ENCODE results near the gene WNT10A. TPM values are rescaled to one million over a fixed set of nuclear protein-coding genes. Genes with fewer than 3 reads are reported as not detected.
A peak's percentile ranks its signal among the peaks of the same experiment; 100 is the strongest.

The WNT10A gene
- total RNA-seq, 6 donors from 2014 or later, result 0.15 to 1.0 (median 0.55) TPM; not detected in 2

DNA sequence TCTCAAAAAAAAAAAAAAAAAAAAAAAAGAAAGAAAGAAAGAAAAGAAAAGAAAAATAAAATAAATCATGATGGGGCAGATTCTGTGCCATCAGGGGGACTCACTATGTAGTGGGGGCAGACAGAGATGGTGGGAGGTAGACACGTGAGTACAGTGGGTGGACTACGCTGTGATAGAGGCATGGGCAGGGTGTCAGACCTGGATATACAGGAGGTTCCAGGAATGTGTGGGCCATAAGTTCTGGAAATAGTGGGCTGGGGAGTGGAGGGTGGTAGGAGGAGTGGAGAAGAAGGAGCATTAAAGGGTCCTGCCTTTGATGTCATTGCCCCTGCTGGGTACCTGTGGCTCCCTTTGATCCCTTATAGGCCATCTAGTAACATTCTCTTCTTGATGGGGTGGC lies 29.9 kb upstream of the WNT10A start:
- no peak for DNase-seq
- peaks cover 0 to 5% (median 0%) of the 10 kb centered on the region in 4 donors for H3K27me3 ChIP-seq
- no peak for TF ChIP-seq POLR2AphosphoS5 (IDR thresholded peaks at IDR 0.05)
- TF ChIP-seq, protein P1, sequence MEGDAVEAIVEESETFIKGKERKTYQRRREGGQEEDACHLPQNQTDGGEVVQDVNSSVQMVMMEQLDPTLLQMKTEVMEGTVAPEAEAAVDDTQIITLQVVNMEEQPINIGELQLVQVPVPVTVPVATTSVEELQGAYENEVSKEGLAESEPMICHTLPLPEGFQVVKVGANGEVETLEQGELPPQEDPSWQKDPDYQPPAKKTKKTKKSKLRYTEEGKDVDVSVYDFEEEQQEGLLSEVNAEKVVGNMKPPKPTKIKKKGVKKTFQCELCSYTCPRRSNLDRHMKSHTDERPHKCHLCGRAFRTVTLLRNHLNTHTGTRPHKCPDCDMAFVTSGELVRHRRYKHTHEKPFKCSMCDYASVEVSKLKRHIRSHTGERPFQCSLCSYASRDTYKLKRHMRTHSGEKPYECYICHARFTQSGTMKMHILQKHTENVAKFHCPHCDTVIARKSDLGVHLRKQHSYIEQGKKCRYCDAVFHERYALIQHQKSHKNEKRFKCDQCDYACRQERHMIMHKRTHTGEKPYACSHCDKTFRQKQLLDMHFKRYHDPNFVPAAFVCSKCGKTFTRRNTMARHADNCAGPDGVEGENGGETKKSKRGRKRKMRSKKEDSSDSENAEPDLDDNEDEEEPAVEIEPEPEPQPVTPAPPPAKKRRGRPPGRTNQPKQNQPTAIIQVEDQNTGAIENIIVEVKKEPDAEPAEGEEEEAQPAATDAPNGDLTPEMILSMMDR (IDR thresholded peaks at IDR 0.05), result no peak
- no peak for TF ChIP-seq EP300 (IDR thresholded peaks at IDR 0.05)
- TF ChIP-seq POLR2A (IDR thresholded peaks at IDR 0.05), result no peak
- ATAC-seq (ENCODE audit: low FRiP score in 2 of 2), result no peak
- H3K27ac ChIP-seq, result no peak overlapping the region
- 79 to 84% methylated on average over 2 of the region's 2 CpGs for WGBS, 2 donors
- H3K4me1 ChIP-seq, result peaks cover 0 to 7% (median 2%) of the 10 kb centered on the region in 4 donors
- no peak overlapping the region for H3K4me3 ChIP-seq
- H3K36me3 ChIP-seq, result no peaks in the 10 kb centered on the region
- no peaks in the 10 kb centered on the region for H3K9me3 ChIP-seq

DNA sequence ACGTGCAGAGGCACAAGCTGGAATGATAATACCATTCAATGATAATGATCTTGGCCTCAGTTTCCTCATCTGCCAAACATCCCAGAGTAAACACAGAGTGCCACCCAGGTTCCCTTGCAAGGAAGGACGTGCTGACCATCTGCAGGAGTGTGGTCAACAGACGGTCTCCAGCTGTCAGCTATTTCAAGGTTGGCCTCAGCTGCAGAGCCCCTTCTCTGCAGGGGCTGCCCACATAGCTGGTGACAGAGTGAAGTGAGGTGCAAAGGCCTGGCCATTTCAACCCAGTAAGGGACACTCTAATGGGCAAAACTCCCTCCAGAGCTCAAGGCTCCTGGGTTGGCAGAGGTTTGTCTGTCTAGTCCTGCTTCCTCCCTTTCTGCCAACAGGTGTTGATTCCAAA lies 29.4 kb upstream of the WNT10A start:
- DNase-seq (no peak), ATAC-seq (ENCODE audit: low FRiP score in 2 of 2) (no peak)
- Histone ChIP-seq H3K4me3 (no peak overlapping the region), H3K27ac (no peak overlapping the region), H3K9me3 (no peaks in the 10 kb centered on the region), H3K27me3 (peaks cover 0 to 5% (median 0%) of the 10 kb centered on the region in 4 donors), H3K4me1 (peaks cover 0 to 7% (median 2%) of the 10 kb centered on the region in 4 donors), H3K36me3 (no peaks in the 10 kb centered on the region)
- TF ChIP-seq POLR2AphosphoS5 (IDR thresholded peaks at IDR 0.05) (no peak), POLR2A (IDR thresholded peaks at IDR 0.05) (no peak), EP300 (IDR thresholded peaks at IDR 0.05) (no peak)
- TF ChIP-seq, protein P1 (IDR thresholded peaks at IDR 0.05), result no peak
- WGBS, 2 donors, result 38 to 68% methylated on average over 2 to 3 of the region's 3 CpGs

DNA sequence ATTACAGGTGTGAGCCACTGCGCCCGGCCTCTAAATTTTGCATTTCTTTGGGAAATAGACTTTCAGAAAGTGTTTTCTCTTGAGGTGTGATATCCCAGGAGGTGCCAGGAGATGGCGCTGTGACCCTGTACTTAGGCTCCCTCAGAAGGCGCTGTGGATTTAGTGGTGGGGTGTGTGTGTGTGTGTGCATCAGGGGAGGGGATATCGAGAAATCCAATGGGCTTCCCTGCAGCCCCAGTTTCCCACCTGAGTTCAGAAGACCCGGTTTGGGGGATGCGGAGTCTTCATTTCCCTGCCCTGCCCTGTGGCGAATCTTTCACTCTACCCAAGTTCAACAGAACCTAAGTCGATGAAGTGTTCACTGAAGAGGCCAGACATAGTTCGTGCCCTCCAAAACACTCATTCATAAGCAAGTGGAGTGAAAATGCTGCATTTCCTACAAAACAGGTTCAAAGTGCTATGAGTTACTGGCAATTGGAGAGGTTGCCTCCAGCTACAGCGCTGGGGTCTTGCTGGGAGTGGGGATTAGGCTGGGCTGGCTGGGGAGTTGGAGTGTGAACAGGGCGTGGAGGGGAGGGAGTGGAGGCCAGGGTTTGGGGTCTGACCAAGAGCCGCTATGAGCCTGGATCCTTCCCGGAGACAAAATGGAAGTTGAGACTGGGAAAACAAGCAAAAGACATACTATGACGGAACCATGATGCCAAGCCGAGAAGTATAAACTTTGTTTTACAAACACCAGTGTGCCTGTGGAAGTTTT lies 27.6 kb upstream of the WNT10A start:
- peak in 1 of 2 donors; percentile 77 for ATAC-seq (ENCODE audit: low FRiP score in 2 of 2)
- Histone ChIP-seq H3K4me3 (no peak overlapping the region), H3K4me1 (peaks cover 0 to 4% (median 0%) of the 10 kb centered on the region in 4 donors), H3K36me3 (no peaks in the 10 kb centered on the region), H3K27me3 (peaks cover 0 to 13% (median 4%) of the 10 kb centered on the region in 4 donors), H3K27ac (no peak overlapping the region), H3K9me3 (no peaks in the 10 kb centered on the region)
- 19 to 23% methylated on average over 14 to 16 of the region's 16 CpGs for WGBS, 2 donors
- peak in 1 of 2 donors; percentile 54 for DNase-seq
- TF ChIP-seq, protein P1 (IDR thresholded peaks at IDR 0.05), result peak; percentile 45 to 74 (median 67)
- TF ChIP-seq EP300 (IDR thresholded peaks at IDR 0.05), result no peak

DNA sequence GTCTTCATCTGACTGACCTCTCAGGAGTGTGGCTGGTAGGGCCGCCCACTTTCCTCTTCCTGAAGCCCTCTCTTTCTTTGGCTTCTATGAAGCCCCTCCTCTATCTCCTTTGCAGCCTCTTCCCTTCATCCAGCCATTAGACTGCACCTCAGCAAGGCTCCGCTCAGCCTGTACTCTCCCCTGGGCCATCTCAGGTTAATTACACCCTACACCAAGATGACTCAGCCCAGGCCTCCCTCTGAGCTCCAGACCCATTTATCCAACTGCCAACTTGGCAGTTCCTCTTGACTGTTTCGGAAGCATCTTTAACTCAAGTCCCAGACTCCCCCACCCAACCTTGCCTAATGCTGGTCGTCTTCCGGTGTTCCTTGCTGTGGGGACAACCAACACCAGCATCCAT lies 26.9 kb upstream of the WNT10A start:
- ATAC-seq (ENCODE audit: low FRiP score in 2 of 2) (no peak), DNase-seq (no peak)
- WGBS, 2 donors, result 33 to 37% methylated on average over 5 of the region's 5 CpGs
- H3K4me1 ChIP-seq, result peaks cover 0 to 4% (median under 1%) of the 10 kb centered on the region in 4 donors
- no peak for TF ChIP-seq POLR2A (IDR thresholded peaks at IDR 0.05)
- TF ChIP-seq, protein P1 (IDR thresholded peaks at IDR 0.05), result no peak
- no peak for TF ChIP-seq POLR2AphosphoS5 (IDR thresholded peaks at IDR 0.05)
- no peak for TF ChIP-seq EP300 (IDR thresholded peaks at IDR 0.05)
- no peak overlapping the region for H3K27ac ChIP-seq
- no peaks in the 10 kb centered on the region for H3K9me3 ChIP-seq
- no peak overlapping the region for H3K4me3 ChIP-seq
- peaks cover 0 to 20% (median 7%) of the 10 kb centered on the region in 4 donors for H3K27me3 ChIP-seq
- no peaks in the 10 kb centered on the region for H3K36me3 ChIP-seq

DNA sequence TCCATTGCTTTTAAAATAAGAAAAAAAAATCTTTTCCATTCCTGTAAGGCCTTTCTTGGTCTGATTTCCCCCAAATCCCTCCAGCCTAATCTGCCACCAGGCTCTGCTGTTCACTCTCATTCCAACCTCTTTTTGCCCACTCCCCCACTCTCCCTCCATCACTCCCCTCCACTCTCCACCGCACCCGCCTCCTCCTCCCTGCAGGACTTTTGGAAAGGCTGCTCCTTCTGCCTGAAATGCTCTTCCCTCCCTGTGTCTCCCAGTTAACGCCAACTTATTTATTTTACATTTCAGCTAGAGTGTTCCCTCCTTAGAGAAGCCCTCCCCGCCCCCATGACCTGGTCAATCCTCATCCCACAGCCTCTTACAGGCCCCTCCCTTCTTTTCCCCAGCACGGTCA lies 25.8 kb upstream of the WNT10A start:
- Histone ChIP-seq H3K4me3 (no peak overlapping the region), H3K27ac (no peak overlapping the region), H3K36me3 (no peaks in the 10 kb centered on the region), H3K4me1 (peaks cover 7 to 14% (median 11%) of the 10 kb centered on the region in 4 donors), H3K9me3 (no peaks in the 10 kb centered on the region), H3K27me3 (peaks cover 0 to 29% (median 16%) of the 10 kb centered on the region in 4 donors)
- WGBS, 2 donors, result 37 to 38% methylated on average over 5 of the region's 5 CpGs
- no peak for DNase-seq
- no peak for ATAC-seq (ENCODE audit: low FRiP score in 2 of 2)
- TF ChIP-seq POLR2AphosphoS5 (IDR thresholded peaks at IDR 0.05) (no peak), POLR2A (IDR thresholded peaks at IDR 0.05) (no peak), EP300 (IDR thresholded peaks at IDR 0.05) (no peak)
- TF ChIP-seq, protein P1 (IDR thresholded peaks at IDR 0.05), result no peak
